Measurements from ENCODE around the gene SHE.

- TF ChIP-seq HDAC6 (IDR thresholded peaks at IDR 0.05; ENCODE audit: unreplicated experiment) = no peak
- no peak for TF ChIP-seq MXI1 (IDR thresholded peaks at IDR 0.05; ENCODE audit: low read depth, low read length)
These were observed 10.1 kb downstream of the SHE start for GRCh38 chr1:154492115-154492514.

Measured in GM12878 (cell line).